HL-60 (cell line): ENCODE measurements around the gene COL24A1.
"Not testable (repeated sequence)": the region's sequence is repeated elsewhere in the genome, so short reads cannot be mapped to it uniquely, and the experiment has no call there.

Experiments used
- DNase-seq, 2 experiments: peaks; one replicate each; pipeline ENCODE4 v3.0.0-alpha.2; 2010 to 2020; ENCODE audit warnings: low read depth in 1 of 2, low spot score in 1 of 2
- H3K27ac ChIP-seq: fragments of 250-450 bp; sonication (Bioruptor Pico); replicated peaks from 2 replicates; pipeline ENCODE4 v1.5.1; 2020; ENCODE audit warnings: mild to moderate bottlenecking, moderate library complexity
- H3K27me3 ChIP-seq: fragments of 250-450 bp; sonication (Bioruptor Pico); 2 replicates; pipeline ENCODE4 v1.5.1; 2021; ENCODE audit warnings: mild to moderate bottlenecking, moderate library complexity; ENCODE audit not compliant: insufficient read depth, poor library complexity, severe bottlenecking
- H3K4me3 ChIP-seq: replicated peaks from 2 replicates; pipeline ENCODE4 v1.5.1; 2011; ENCODE audit warnings: mild to moderate bottlenecking, control low read depth, low read length; ENCODE audit not compliant: insufficient read depth
- CTCF ChIP-seq: IDR thresholded peaks from one replicate; pipeline ENCODE4 v1.5.1; 2011; ENCODE audit warnings: low read length, control low read depth, inconsistent platforms; ENCODE audit not compliant: insufficient read depth
- GABPA ChIP-seq: IDR thresholded peaks from 2 replicates; pipeline ENCODE4 v1.6.1; 2012; ENCODE audit warnings: low read depth
- POLR2AphosphoS5 ChIP-seq: IDR thresholded peaks from 2 replicates; pipeline ENCODE4 v1.6.1; 2012; ENCODE audit warnings: low read depth
- REST ChIP-seq: IDR thresholded peaks from 2 replicates; pipeline ENCODE4 v1.6.1; 2012; ENCODE audit warnings: low read depth; ENCODE audit not compliant: insufficient replicate concordance
- SPI1 ChIP-seq: IDR thresholded peaks from 2 replicates; pipeline ENCODE4 v1.6.1; 2012; ENCODE audit warnings: low read depth, mild to moderate bottlenecking, borderline replicate concordance

COL24A1 gene

GRCh38 chr1:85836736-85837135 lies 319.8 kb downstream of the COL24A1 start:
- Histone ChIP-seq H3K27me3 (no peaks in the 10 kb centered on the region), H3K4me3 (no peak overlapping the region), H3K27ac (no peak overlapping the region)
- TF ChIP-seq REST, result no peak
- no peak for TF ChIP-seq SPI1
- TF ChIP-seq CTCF, result no peak
- no peak for TF ChIP-seq POLR2AphosphoS5
- no peak for TF ChIP-seq GABPA
- no peak for DNase-seq

- not testable (repeated sequence) for H3K27me3 ChIP-seq, H3K27ac ChIP-seq, H3K4me3 ChIP-seq, DNase-seq
Observed at GRCh38 chr1:85833165-85833564, 323.4 kb downstream of the COL24A1 start.

- H3K27ac ChIP-seq, result no peak overlapping the region
- no peaks in the 10 kb centered on the region for H3K27me3 ChIP-seq
- TF ChIP-seq POLR2AphosphoS5 (no peak), SPI1 (no peak), REST (no peak), CTCF (no peak), GABPA (no peak)
- DNase-seq, result no peak
- no peak overlapping the region for H3K4me3 ChIP-seq
Observed at GRCh38 chr1:85830837-85831236, 325.7 kb downstream of the COL24A1 start.

- DNase-seq, result no peak
- Histone ChIP-seq H3K27ac (no peak overlapping the region), H3K27me3 (no peaks in the 10 kb centered on the region), H3K4me3 (no peak overlapping the region)
- TF ChIP-seq REST, result no peak
- no peak for TF ChIP-seq POLR2AphosphoS5
- TF ChIP-seq SPI1, result no peak
- TF ChIP-seq CTCF, result no peak
- no peak for TF ChIP-seq GABPA
Observed at GRCh38 chr1:85824066-85824840, 332.3 kb downstream of the COL24A1 start.
